ENCODE results near the gene VWA3B.

VWA3B gene

DNA sequence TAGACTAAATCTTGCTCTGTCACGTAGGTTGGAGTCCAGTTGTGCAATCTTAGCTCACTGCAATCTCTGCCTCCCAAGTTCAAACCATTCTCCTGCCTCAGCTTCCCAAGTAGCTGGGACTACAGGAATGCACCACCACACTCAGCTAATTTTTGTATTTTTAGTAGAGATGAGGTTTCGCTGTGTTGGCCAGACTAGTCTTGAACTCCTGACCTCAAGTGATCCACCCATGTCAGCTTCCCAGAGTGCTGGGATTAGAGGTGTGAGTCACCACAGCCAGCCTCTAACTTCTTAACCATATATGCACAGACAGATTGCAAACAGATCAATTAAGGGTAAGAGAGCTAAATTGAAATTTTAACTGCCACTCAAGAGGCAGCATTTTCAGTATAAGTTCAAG is 237.2 kb downstream of the VWA3B start:
- in situ Hi-C loops (cut with MboI; ENCODE audit: low sequenced_read_pairs) = no loop called here

DNA sequence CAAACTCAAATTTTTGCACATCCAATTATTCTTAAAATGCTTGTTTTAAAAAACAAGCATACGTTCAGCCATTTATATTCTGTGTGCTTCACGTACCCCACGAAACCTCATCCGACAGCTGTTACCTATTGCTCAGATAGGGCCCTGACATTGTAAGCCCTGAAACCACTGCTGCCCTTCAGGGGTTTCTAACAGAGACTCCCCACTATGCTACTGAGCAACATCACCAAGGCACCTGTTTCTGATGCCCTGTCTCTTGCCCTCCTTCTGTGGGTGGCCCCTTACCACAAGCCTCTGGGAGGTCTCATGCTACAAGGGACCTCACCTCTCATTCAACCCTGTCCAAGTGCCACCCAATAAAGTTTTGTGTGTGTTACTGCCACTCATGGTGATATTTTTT is 240.8 kb downstream of the VWA3B start:
- in situ Hi-C loops (cut with MboI; ENCODE audit: low sequenced_read_pairs) = no loop called here

DNA sequence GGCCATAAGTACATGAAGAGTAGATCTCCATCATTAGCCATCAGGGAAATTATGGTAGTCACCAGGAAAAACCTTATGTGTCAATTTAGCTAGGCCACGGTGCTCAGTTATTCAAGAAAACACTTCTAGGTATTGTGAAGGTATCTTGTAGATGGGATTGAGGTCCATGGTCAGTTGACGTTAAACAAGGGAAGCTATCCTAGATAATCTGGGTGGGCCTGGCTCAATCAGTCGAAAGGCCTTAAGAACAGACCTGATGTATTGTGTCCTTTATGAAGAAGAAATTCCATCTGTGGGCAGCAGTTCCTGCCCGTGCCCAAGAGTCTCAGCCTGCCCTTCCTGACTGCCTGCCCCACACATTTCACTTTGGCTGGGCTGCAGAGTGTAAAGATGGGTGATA is 242.6 kb downstream of the VWA3B start:
- in situ Hi-C loops (cut with MboI; ENCODE audit: low sequenced_read_pairs) = no loop called here

DNA sequence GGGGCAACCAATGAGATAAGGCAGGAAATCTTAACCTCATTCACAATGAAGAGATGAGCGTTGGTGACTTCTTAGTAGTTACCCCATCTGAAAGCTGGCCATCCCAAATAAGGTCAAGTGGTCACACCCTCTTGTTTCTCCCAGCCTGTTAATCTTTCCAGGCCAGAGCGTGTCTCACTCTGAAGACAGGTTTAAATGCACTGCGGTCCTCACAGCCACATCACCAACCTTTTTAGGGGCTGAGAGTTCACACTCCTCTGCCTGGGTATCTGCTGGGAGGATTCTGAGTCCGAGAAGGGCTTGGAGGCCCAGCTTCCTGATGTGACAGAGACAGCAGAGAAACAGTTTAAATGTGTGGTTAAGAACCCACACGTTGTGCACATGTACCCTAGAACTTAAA is 246.0 kb downstream of the VWA3B start:
- in situ Hi-C loops (cut with MboI; ENCODE audit: low sequenced_read_pairs) = no loop called here

DNA sequence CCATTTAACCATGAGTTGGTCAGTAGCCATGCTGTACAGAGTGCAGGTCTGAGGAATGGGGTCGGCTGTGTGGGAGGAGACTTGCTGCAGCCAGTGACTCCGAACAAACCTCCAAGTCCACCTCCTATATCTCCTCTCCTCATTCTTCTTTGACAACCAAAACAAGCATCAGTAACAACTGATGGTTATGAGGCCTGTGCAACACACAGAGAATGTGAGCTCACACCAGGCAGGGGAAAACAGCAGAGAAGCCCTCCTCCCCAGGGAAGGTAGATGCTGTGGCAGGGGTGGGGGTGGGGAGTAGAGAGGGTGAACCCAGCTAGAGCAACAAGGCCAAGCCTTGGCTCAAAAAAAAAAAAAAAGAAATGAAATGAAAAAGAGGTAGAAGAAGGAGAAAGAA is 247.0 kb downstream of the VWA3B start:
- in situ Hi-C loops (cut with MboI; ENCODE audit: low sequenced_read_pairs) = no loop called here

DNA sequence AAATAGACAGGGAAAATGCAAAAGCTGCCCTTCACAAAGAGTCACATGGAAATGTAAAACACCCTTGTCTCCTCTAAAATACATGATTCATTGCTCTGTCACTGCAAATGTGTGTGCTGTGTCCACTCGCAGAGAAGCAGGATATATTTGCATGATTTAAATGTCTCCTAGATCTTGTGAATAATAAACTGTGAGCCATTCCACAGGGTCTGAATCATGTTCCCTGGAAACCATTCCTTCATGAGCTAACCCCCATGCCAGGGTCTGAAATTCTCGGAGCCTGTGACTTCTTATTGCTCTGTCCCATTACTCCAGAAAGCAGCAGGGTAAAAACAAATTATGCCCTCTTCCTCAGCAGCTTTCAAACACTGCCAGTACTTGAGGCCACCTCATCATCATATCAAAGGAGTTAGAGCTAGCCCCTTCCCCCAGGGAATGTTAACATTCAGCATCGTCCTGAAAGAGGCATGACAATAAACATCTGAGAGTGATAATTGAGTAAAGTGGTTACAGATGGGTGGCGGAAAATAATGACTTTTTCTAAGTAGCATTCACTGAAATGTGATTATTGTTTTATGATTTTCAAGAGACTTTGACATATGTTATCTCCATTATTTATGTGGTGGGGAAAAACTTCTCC is 247.6 kb downstream of the VWA3B start:
- in situ Hi-C loops (cut with MboI; ENCODE audit: low sequenced_read_pairs) = no loop called here

DNA sequence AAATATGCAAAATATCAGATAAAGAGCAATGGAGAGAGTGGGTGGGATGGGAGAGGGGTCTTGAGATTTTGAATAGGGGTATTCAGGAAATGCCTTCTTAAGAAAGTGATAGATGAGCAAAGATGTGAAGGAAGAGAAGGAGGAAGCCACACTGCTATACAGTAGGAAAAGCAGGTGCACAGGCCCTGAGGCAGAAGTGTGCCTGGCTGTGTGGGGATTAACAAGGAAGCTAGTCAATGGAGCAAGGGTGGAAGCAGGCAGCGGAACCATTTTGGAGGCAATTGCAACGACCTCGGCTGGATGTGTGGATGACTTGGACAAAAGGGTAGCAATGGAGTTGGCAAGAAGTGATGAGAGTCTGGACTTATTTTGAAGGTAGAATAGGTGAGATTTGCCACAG is 248.3 kb downstream of the VWA3B start:
- in situ Hi-C loops (cut with MboI; ENCODE audit: low sequenced_read_pairs) = no loop called here

DNA sequence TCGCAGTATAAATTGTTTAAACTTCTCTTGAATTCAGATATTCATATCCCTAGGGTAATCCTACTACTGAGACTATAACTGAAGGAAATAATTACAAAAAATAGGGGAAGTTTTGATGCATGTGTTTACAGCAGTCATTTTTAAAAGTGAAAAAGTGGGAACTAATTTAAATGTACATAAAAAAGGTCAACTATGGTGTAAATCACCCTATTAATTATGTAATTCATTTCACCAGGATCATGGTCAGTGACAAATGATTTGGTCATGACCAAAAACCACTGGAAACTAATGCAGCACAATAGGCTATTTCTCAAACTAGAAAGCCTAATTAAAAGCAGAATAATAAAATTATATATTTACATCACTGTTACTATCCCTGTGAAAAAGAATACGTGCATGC is 254.3 kb downstream of the VWA3B start:
- in situ Hi-C loops (cut with MboI; ENCODE audit: low sequenced_read_pairs) = no loop called here

DNA sequence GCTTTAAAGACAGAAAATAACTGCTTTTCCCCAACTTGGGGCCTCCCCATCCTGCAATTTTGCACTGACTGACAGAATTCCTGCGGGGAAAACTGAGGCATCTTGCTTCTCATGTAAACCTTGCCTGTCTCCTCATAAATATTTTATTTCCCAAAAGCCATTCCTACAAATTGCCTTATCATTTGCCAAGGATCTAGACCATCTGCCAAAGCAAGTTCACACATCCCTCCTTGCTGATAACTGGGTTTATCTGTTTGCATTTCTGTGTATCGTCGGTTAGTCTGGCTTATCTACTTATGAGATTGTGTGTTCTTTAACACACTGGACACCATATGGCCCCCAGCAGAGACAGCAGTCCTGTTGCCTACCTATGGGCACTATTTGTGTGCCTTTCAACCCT is 256.3 kb downstream of the VWA3B start:
- in situ Hi-C loops (cut with MboI; ENCODE audit: low sequenced_read_pairs) = no loop called here

DNA sequence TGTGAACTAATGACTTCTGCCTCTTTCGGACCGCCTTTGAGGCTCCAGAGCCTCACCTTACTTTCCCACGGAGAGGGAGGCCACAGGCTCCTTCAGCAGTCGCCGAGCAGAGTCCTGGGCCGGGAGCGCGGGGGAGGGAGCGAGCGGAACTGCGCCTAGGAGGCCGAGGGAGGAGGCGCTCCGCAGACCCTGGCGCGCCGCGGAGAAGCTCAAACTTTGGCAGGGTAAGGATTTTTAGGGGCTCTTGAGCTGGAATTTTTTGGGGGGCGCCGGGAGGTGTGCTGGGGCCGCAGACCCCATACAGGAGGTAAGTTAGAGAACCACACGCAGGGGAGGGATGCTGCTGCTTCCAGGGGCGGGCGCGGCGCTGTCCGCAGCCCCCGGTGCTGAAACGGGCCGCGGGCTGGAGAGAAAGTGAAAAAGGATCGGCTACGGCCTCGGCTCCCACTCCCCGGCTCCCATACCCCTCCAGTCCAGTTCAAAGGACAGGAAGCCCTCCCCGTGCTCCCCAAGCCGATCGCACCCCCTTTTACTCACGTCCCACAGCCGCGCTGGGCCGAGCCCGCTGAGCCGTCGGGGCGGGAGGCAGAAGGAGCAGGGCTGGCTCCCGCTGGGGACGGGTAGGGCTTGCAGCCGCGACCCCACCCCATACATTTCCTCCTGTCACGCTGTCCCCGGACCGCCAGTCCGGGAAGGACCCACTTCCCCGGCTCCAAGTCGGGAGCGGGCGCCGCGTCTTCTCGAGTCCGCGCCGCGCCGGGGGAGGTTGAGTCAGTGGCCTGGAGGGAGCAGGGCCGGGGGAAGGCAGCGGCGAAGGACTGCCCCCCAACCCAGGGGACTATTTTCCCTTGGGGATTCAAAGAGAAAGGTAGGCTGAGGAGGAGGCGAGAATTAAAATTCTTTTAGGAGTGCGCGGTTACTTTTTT is 259.6 kb downstream of the VWA3B start, which contains the start of gene CNGA3:
TSS of gene CNGA3 (plus strand) at position 146 of the 926 bp plus-strand sequence. CDS start 23,520 bp downstream, outside the sequence.
- in situ Hi-C loops (cut with MboI; ENCODE audit: low sequenced_read_pairs) = no loop called here

DNA sequence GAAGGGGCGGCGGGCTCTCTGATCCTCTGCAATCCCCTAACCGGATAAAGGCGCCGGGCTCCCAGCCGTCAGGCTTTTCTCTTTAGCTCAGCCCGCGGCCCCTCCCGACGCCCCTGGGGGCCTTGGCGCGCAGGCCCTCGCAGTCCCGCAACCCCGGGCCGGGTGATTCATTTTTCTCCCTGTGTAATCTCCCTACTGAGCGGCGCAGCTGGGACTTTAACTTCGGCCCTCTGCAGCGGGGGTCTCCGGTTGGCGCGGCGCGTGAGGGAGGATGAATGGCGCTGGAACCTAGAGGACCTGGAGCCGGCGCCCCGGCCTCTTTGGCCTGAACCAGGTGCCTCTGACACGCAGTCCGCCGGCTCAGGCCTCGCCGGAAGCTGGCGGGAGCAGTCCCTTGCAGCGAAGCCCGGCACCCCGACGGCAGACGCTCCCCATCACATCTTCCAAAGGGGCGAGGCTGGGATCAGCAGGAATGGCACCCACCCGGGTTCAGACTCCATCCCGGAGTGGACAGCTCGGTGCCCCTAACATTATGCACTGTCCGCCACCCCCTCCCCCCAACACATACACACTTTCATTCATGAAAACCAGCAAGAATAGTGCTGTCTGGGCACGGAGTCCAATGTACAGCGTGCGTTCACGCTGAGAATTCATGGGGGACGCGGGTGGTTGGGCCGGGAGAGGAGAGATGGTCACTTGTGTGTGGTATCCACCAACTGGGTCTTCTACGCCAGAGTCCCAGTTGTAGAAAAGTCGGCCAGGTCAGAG is 260.5 kb downstream of the VWA3B start:
- in situ Hi-C loops (cut with MboI; ENCODE audit: low sequenced_read_pairs) = no loop called here

DNA sequence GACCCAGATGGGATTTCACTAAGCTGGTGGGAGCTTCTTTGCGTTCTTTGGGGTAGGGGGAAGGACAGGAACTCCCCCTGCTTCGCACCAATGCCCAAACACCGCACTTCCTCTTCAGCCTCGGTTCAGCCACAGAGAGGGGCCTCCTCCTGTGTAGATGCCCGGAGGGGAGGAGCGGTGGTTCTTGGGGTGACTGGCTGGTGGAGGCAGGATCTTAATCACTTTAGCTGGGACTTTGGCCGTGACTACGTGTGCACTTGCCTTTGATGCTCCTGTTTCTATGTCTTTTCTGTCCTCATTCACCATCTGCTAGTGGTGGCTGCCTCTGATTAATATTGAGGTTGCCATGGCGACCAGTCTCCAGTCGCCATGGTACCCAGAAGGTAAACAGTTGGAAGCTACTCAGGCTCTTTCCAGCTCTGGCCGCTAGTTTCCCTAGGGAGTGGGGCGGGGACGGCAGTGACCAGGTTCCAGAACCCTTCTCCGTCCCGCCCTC is 261.1 kb downstream of the VWA3B start:
- in situ Hi-C loops (cut with MboI; ENCODE audit: low sequenced_read_pairs) = no loop called here

DNA sequence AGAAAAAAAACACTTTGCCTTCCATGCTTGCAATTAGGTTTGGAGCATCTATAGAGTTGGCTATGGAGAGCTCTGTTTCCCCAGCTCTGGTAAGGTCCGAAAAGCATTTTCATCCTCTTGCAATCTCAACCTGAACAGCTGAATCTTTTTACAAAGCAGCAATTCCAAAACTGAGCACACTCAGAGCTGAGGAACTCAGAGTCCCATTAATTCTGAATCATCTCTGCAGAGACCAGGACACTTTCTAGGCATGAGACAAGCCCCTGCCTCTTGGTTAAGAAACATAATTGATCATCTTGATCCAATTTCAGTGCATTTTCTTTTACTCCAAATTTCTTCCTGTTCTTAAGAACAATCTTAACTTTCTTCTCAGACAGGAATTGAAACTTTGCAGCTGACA is 263.4 kb downstream of the VWA3B start:
- in situ Hi-C loops (cut with MboI; ENCODE audit: low sequenced_read_pairs) = no loop called here

DNA sequence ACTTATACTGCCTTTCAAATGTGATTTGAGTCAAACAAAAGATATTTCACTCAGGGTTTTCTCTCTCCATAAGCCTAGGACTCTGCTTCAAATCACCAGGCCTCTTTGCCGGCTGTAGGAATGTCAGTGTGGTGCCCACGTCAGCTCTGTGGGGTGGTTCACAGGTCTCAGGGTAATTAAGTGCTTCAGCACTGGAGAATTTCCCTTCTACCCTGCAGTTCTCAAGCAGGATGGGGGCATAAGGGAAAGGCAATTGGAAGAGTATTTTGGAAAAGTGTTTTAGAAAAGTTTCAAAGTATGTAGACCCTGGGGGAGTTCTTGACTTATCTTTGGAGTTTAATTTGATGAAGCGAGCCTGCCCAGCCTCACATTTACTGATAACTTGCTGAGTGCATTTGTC is 268.9 kb downstream of the VWA3B start:
- in situ Hi-C loops (cut with MboI; ENCODE audit: low sequenced_read_pairs) = no loop called here

DNA sequence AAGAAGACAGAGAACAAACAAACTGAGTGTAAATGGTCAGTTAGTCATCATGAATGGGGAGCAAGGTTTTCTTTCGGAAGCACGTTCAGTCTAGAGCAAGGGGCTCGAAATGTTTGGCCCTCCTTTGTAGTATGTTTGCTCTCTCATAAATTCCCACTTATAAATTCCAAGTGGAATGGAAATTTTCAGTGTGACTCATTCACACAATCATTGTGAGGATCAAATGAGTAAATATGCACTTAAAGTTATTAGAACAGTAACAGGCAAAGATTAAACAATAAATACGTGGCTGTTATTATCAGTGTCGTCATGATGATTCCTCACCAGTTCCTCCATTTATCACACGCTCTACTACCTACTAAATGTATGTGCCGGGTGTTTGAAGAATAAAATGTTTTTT is 269.8 kb downstream of the VWA3B start:
- in situ Hi-C loops (cut with MboI; ENCODE audit: low sequenced_read_pairs) = no loop called here

DNA sequence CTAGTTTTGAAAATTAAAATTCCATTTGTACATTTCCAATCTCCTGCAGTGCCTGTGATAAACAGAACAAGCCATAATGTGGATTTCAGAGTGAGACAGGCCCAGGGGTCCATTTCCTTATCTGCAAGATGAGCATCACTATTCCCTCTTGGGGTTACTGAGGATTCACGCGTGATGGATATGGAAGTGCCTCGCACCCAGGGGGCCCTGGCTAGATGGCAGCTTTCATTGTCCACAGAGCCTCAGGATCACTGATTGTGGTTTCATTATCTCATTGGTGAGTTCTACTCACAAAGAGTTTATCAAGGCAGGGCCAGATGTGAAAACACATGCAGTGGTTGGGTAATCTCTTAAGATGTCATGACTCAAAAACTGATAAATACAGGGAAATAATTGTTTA is 270.9 kb downstream of the VWA3B start:
- in situ Hi-C loops (cut with MboI; ENCODE audit: low sequenced_read_pairs) = no loop called here

DNA sequence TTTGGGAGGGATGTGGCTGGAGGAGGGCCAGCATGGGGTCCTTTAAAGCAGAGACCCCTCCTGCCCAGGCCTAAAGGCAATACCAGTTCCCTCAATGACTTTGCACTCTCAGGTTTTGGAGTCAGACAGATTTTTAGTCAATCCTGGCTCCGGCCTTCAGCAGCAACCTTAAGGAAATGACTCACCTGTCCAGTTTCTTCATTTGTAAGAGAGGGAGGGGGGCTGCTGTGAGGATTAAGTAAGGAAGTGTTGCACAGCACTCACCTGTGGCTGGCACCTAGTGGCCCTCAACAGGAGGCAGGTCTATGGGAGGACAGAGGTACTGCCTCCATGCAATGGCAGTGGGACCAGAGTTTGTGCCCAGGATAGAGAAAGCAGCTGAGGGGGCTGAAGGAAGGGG is 273.0 kb downstream of the VWA3B start:
- in situ Hi-C loops (cut with MboI; ENCODE audit: low sequenced_read_pairs) = no loop called here

All from HL-60/S4 treated with retinoic acid at 250 ng/mL for 4 days and 3 days (cell line).